ENCODE results near the gene RAP1B.

The RAP1B gene

DNA sequence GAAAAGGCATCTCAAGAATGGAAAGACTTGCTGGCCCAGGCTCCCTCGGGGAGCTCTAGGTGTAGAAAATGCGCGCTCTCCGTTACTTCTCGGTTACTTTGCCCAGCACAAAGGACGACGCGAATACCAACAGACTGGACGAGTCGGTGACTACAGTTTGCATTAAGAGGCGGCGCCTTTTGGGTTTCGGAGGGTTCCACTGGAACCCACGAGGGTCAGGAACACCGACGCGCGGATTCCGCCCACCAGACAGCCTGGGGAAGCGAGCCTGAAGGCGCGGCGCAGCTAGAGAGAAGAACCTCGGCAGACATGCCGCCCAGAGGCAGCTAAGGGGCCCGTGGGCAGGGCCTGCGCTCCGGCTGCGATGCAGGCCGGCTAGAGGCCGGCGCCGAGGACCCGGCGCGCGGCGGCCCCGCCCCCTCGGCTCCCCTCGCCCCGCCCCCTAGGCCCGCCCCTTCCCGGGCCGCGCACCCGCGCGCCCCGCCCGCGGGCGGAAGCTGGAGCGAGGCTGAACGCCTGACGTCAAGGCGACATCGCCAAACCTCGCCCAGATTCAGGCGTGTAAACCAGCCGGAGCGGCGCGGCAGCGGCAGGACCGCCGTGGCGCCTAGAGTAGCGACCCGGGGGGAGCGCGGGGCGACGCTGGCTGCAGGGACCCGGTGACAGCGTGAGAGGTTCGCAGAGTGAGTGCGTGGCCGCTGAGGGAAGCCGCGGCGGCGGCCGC, at the start of gene RAP1B:
Gene RAP1B, plus strand, starts transcription at position 530 of the 724 bp plus-strand sequence. CDS start 37,826 bp downstream, outside the sequence.
- DNase-seq (ENCODE audit: low read depth in 1 of 2, low spot score in 1 of 2): peak; percentile 73 to 87

DNA sequence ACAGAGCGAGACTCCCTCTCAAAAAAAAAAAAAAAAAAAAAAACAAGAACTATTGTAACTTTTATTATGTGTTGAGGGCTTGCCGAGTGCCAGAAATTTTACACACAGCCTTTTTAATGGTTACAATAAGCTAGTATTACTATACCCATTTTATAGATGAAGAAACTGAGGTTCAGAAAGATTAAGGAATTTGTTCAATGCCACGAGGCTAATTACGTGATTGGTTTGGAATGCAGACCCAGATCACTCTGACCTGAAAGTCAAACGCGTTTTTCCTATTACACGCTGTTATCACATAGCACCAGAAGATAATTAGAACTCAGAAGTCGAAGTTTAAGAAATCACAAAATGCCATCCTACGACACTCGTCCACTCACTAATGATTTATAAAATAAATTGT, 48.9 kb upstream of the RAP1B start:
- no peak for DNase-seq (ENCODE audit: low read depth in 1 of 2, low spot score in 1 of 2)

GRCh38 chr12:68564166-68564565, 46.5 kb upstream of the RAP1B start:
- DNase-seq (ENCODE audit: low read depth in 1 of 2, low spot score in 1 of 2): no peak

DNA sequence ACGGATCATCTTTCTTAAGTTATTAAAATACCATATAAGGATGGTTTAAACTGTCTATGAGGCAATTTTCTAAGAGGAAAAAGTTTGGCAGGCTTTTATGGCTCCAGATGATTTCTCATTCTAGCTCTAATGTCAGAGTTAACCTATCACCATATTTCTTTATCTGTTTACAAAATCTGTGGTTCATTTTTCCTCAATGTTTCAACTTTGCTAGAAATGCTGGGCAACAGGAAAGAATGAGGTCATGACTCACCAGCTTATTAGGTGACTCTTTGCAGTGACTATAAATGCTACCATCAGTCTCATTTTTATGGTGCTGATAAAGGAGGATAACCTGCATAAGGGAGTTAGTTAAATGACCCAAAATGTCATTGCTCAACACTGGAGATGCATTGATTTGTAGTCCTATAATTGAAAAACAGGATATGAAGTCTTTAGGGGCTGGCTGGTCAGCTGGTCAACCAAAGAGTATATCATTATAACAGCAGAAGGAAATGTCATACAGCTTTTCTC, 45.3 kb upstream of the RAP1B start:
- no peak for DNase-seq (ENCODE audit: low read depth in 1 of 2, low spot score in 1 of 2)

DNA sequence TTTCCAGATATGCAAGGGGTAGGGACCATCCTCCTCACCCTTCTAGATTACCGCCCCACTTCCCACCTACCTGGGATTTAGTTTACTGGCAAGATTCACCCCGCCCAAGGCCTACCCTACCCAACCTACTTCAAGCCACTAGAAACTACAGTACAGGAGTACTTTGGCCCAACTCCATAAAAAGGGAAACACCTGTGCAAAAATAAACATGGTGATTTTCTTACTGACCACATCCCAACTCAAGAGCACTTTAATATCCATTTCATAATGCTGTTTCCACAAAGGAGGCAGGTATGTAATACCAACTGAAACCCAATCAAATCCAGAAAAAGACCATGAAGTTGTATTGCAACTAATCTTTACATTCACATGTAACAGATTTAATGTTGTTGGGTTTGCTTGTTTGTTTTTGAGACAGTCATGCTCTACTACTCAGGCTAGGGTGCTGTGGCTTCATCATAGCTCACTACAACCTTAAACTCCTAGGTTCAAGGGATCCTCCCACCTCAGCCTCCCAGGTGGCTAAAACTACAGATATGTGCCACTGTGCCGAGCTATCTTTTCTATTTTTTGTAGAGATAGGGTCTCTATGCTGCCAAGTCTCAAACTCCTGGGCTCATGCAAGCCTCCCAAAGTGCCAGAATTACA, 41.7 kb upstream of the RAP1B start:
- DNase-seq (ENCODE audit: low read depth in 1 of 2, low spot score in 1 of 2): no peak

DNA sequence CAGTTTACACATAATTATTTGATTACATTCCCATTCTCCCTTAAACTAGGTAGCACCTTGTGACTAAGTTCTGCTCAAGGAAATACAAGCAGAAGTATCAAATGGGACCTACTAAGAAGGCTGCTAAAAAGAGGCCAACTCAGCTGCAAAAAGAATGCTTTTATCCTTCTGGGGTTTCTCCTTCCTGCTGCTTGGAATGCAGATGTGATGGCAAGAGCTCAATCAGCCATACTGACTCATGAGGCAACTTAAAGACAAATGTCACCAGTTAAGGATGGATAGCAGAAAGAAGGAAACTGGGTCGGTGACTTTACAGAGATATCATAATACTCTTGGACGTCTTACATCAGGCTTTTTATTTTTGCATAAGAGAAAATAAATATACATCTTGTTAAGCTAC, 38.0 kb upstream of the RAP1B start:
- DNase-seq (ENCODE audit: low read depth in 1 of 2, low spot score in 1 of 2): no peak

GRCh38 chr12:68573406-68573805, 37.3 kb upstream of the RAP1B start:
- DNase-seq (ENCODE audit: low read depth in 1 of 2, low spot score in 1 of 2): no peak

GRCh38 chr12:68577949-68578348, 32.8 kb upstream of the RAP1B start:
- DNase-seq (ENCODE audit: low read depth in 1 of 2, low spot score in 1 of 2): no peak

- no peak for DNase-seq (ENCODE audit: low read depth in 1 of 2, low spot score in 1 of 2)
Measured at GRCh38 chr12:68578765-68579164, 31.9 kb upstream of the RAP1B start.

DNA sequence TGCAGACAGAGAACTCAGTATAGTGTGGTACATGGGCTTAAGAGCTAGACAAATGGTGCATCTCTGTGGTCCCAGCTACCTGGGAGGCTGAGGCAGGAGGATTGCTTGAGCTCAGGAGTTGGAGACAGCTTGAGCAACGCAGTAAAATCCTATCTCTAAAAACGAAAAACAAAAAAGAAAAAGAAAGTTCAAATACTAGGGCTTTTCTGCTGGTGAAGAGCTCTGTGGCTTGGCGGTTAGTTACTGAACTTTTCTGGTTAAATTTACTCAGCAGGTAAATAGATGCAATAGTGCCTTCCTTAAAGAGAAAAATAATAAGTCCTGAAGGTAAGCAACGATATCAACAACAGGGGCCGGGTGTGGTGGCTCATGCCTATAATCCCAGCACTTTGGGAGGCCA, 31.4 kb upstream of the RAP1B start:
- DNase-seq (ENCODE audit: low read depth in 1 of 2, low spot score in 1 of 2): no peak

- DNase-seq (ENCODE audit: low read depth in 1 of 2, low spot score in 1 of 2): no peak
Measured at GRCh38 chr12:68580911-68581310, 29.8 kb upstream of the RAP1B start.

GRCh38 chr12:68581926-68582325, 28.8 kb upstream of the RAP1B start:
- DNase-seq (ENCODE audit: low read depth in 1 of 2, low spot score in 1 of 2): no peak

GRCh38 chr12:68585966-68586365, 24.7 kb upstream of the RAP1B start:
- no peak for DNase-seq (ENCODE audit: low read depth in 1 of 2, low spot score in 1 of 2)

DNA sequence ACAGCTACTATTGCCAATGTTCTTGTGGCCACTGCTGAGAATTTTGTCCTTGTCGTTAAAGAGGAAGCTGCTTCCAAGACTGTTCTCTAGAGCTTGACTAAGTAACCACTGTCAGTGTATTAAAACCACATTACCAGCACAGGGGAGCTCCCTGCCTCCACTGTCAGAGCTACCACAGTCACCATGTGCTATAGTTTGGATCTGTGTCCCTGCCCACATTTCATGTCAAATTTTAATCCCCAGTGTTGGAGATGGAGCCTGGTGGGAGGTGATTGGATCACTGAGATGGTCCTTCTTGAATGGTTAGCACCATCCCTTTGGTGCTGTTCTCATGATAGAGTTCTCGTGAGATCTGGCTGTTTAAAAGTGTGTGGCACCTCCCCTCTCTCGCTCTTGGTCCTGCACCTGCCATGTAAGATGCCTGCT, 23.2 kb upstream of the RAP1B start:
- no peak for DNase-seq (ENCODE audit: low read depth in 1 of 2, low spot score in 1 of 2)

GRCh38 chr12:68589194-68589593, 21.5 kb upstream of the RAP1B start:
- DNase-seq (ENCODE audit: low read depth in 1 of 2, low spot score in 1 of 2): no peak

DNA sequence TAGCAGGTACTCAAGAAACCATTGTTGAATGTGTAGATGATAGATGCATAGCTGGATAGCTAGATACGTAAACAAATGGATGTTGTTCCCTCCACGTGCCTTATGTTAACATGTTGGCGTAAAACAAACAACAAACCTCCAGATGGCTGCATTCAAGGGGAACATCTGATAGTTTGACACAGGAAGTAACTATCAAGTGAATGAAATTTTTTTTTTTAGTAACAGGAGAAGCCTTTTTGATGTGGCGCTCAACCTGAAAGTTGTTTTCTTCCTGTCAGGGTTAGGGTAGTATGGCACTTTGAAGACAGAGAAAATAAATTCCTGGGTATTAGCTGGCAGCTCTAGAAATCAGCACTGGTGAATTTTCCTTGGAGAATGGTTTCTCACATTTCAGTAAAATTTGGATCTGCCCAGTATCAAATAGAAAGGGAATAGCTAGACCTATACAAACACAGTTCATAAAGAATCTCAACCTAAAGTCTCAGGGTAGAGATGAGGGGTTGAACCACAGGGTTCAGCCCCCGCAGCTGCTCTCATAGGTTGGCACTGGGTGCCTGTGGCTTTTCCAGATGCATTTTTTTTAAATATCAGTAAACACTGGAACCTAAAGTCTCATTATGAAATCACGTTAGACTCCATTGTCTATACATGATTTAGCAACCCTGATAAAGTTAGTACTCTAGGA, 18.8 kb upstream of the RAP1B start:
- DNase-seq (ENCODE audit: low read depth in 1 of 2, low spot score in 1 of 2): no peak

DNA sequence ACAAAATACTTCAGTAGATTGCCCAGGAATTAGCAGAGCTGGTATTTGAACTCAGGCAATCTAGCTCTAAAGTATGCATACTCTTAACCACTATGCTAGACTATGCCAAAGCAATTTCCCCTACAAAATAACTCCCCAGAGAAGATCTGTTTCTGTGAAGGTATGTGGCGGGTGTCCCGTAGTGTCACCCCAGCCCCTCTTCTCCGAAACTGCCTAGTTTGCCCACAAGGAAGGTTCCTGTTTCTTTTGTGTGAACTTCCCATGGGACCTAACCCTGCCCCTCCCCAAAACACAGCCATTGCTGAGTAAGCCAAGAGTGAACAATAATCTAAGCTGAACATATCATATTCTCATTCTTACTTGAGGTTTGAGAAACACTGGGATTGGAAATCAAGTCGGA, 15.5 kb upstream of the RAP1B start:
- no peak for DNase-seq (ENCODE audit: low read depth in 1 of 2, low spot score in 1 of 2)

- DNase-seq (ENCODE audit: low read depth in 1 of 2, low spot score in 1 of 2): no peak
Measured at GRCh38 chr12:68601767-68602166, 8.9 kb upstream of the RAP1B start.

DNA sequence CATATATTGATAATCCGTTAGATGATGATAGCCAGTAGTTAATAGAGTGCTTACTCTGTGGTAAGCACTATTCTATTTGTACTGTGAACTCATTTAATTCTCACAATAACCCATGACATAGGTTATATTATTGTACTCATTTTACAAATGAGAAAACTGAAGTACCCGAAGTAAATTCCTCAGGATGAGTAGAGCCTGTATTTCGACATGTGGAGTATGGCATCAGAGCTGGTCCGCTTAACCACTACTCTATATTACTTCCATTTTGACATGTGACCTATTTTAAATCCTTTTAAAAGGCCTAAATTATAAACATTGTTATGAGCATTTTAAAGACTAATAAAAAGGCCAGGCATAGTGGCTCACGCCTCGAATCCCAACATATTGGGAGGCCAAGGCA, 8.0 kb upstream of the RAP1B start:
- no peak for DNase-seq (ENCODE audit: low read depth in 1 of 2, low spot score in 1 of 2)

- DNase-seq (ENCODE audit: low read depth in 1 of 2, low spot score in 1 of 2): no peak
Measured at GRCh38 chr12:68608191-68608590, 2.5 kb upstream of the RAP1B start.

GRCh38 chr12:68609998-68610369, 715 bp upstream of the RAP1B start:
- no peak for DNase-seq (ENCODE audit: low read depth in 1 of 2, low spot score in 1 of 2)

All from activated T-helper 1 cell treated with anti-CD3 and anti-CD28 coated beads, Interleukin-2, amount 50 U/mL, for 16 hours (primary cell).